Measurements from ENCODE around the gene MXRA8.
"Not testable (repeated sequence)": the region's sequence is repeated elsewhere in the genome, so short reads cannot be mapped to it uniquely, and the experiment has no call there.

Gene MXRA8

GRCh38 chr1:1390675-1391074, 32.3 kb upstream of the MXRA8 start:
- DNase-seq, result no peak

- DNase-seq, result no peak
Observed at GRCh38 chr1:1388078-1388472, 29.7 kb upstream of the MXRA8 start.

- DNase-seq, result no peak
Observed at GRCh38 chr1:1387098-1388077, 29.0 kb upstream of the MXRA8 start.

- DNase-seq, result no peak
Observed at GRCh38 chr1:1385931-1386330, 27.6 kb upstream of the MXRA8 start.

GRCh38 chr1:1385339-1385738, 27.0 kb upstream of the MXRA8 start:
- not testable (repeated sequence) for DNase-seq

GRCh38 chr1:1381294-1381693, 22.9 kb upstream of the MXRA8 start:
- no peak for DNase-seq

GRCh38 chr1:1380860-1381259, 22.5 kb upstream of the MXRA8 start:
- DNase-seq, result no peak

- no peak for DNase-seq
Observed at GRCh38 chr1:1377540-1378205, 19.3 kb upstream of the MXRA8 start.

- no peak for DNase-seq
Observed at GRCh38 chr1:1376551-1377226, 18.3 kb upstream of the MXRA8 start.

GRCh38 chr1:1374929-1375662, 16.7 kb upstream of the MXRA8 start, which contains the start of gene AURKAIP1:
AURKAIP1 (minus strand) TSS chr1:1375207; CDS start chr1:1374756, 451 bp downstream.
- peak; percentile 92 for DNase-seq

- DNase-seq, result no peak
Observed at GRCh38 chr1:1374589-1374928, 16.2 kb upstream of the MXRA8 start.

- DNase-seq, result no peak
Observed at GRCh38 chr1:1373815-1374588, 15.6 kb upstream of the MXRA8 start.

GRCh38 chr1:1373051-1373814, 14.9 kb upstream of the MXRA8 start:
- DNase-seq, result no peak

- peak; percentile 77 for DNase-seq
Observed at GRCh38 chr1:1371746-1372711, 13.7 kb upstream of the MXRA8 start.

- peak; percentile 72 for DNase-seq
Observed at GRCh38 chr1:1371364-1371745, 13.0 kb upstream of the MXRA8 start.

- no peak for DNase-seq
Observed at GRCh38 chr1:1370771-1371300, 12.5 kb upstream of the MXRA8 start.

- DNase-seq, result not testable (repeated sequence)
Observed at GRCh38 chr1:1370094-1370493, 11.7 kb upstream of the MXRA8 start.

- DNase-seq, result no peak
Observed at GRCh38 chr1:1367315-1367714, 9.0 kb upstream of the MXRA8 start.

GRCh38 chr1:1366699-1367066, 8.3 kb upstream of the MXRA8 start:
- DNase-seq, result no peak
